VCaP (cell line): ENCODE data around the gene PYGO1.
"Not testable (repeated sequence)": the region's sequence is repeated elsewhere in the genome, so short reads cannot be mapped to it uniquely, and the experiment has no call there.

Experiments
- H3K27ac ChIP-seq: fragments of 450-650 bp; 2 replicates; pipeline ENCODE4 v1.5.1; 2017
- CTCF ChIP-seq: fragments of 450-650 bp; conservative IDR thresholded peaks from 2 replicates; pipeline ENCODE4 v1.5.1; 2017; ENCODE audit warnings: mild to moderate bottlenecking, moderate library complexity

Gene PYGO1

GRCh38 chr15:55619783-55620182 lies 31.6 kb upstream of the PYGO1 start:
- no peak overlapping the region for H3K27ac ChIP-seq
- TF ChIP-seq CTCF = no peak

GRCh38 chr15:55618387-55618786 lies 30.2 kb upstream of the PYGO1 start:
- no peak overlapping the region for H3K27ac ChIP-seq
- TF ChIP-seq CTCF = no peak

GRCh38 chr15:55615445-55615844 lies 27.3 kb upstream of the PYGO1 start:
- no peak for TF ChIP-seq CTCF
- no peak overlapping the region for H3K27ac ChIP-seq

- TF ChIP-seq CTCF = no peak
- H3K27ac ChIP-seq = no peak overlapping the region
Observed at GRCh38 chr15:55613727-55614126, 25.6 kb upstream of the PYGO1 start.

- no peak for TF ChIP-seq CTCF
- no peak overlapping the region for H3K27ac ChIP-seq
Observed at GRCh38 chr15:55606214-55606613, 18.1 kb upstream of the PYGO1 start.

GRCh38 chr15:55601374-55601773 lies 13.2 kb upstream of the PYGO1 start:
- TF ChIP-seq CTCF = no peak

GRCh38 chr15:55599439-55599838 lies 11.3 kb upstream of the PYGO1 start:
- TF ChIP-seq CTCF = no peak
- H3K27ac ChIP-seq = no peak overlapping the region

More at GRCh38 chr15:55601374-55601773, 13.2 kb upstream of the PYGO1 start:
- H3K27ac ChIP-seq = no peak overlapping the region

GRCh38 chr15:55593019-55593418 lies 4.9 kb upstream of the PYGO1 start:
- not testable (repeated sequence) for H3K27ac ChIP-seq
